Heart right ventricle (tissue), 16 donors: Measurements from ENCODE around the gene DSCAM. TPM values are rescaled to one million over a fixed set of nuclear protein-coding genes. Genes with fewer than 3 reads are reported as not detected.

Source experiments
- ATAC-seq, 8 donors: fragments of 200-7000 bp; cut with Tn5 transposase; one replicate each; pipeline ENCODE4 v1.9.1; 2020; ENCODE audit warnings: mild to moderate bottlenecking in 8 of 8, moderate library complexity in 8 of 8, moderate number of reproducible peaks in 1 of 8
- DNase-seq, 2 donors: peaks; one replicate each; pipeline ENCODE4 v3.0.0-alpha.2; 2020
- H3K27ac ChIP-seq, 10 donors: fragments of 200-600 bp; sonication (generic) in 2 of 10; one replicate each; pipeline versions ENCODE4 v1.5.0 to v1.8.0; 2020 to 2022; ENCODE audit warnings: mild to moderate bottlenecking in 3 of 10
- H3K27me3 ChIP-seq, 7 donors: fragments of 200-600 bp; one replicate each; pipeline ENCODE4 v1.8.0; 2021 to 2022; ENCODE audit warnings: mild to moderate bottlenecking in 2 of 7
- H3K36me3 ChIP-seq, 9 donors: fragments of 200-600 bp; sonication (generic) in 1 of 9; one replicate each; pipeline versions ENCODE4 v1.5.0 to v1.8.0; 2020 to 2022; ENCODE audit warnings: mild to moderate bottlenecking in 2 of 9
- H3K4me1 ChIP-seq, 9 donors: fragments of 200-600 bp; sonication (generic) in 1 of 9; one replicate each; pipeline versions ENCODE4 v1.5.0 to v1.8.0; 2020 to 2022; ENCODE audit warnings: mild to moderate bottlenecking in 4 of 9
- H3K4me3 ChIP-seq, 10 donors: fragments of 200-600 bp; sonication (generic) in 2 of 10; one replicate each; pipeline versions ENCODE4 v1.5.0 to v1.8.0; 2020 to 2022; ENCODE audit warnings: mild to moderate bottlenecking in 7 of 10, moderate library complexity in 2 of 10
- H3K9me3 ChIP-seq, 11 donors: fragments of 200-600 bp in 10 of 11; sonication (generic) in 2 of 11; one replicate each; pipeline versions ENCODE4 v1.5.0 to v1.8.0; 2013 to 2022; ENCODE audit warnings: mild to moderate bottlenecking in 2 of 11, control low read depth in 1 of 11, moderate library complexity in 1 of 11
- CTCF ChIP-seq, 9 donors: fragments of 200-600 bp; sonication (generic) in 2 of 9; IDR thresholded peaks; one replicate each; pipeline versions ENCODE4 v1.5.0 to v1.8.0; 2021 to 2022; ENCODE audit warnings: antibody characterized with exemption in 9 of 9, mild to moderate bottlenecking in 5 of 9, moderate library complexity in 1 of 9
- WGBS, 2 donors: extraction: QIAGEN DNeasy Blood & Tissue Kit; methylation state at CpG; one replicate each; pipeline ENCODE4 v1.1.7; 2013; ENCODE audit warnings: inconsistent platforms in 1 of 2; 5-methylcytosine and 5-hydroxymethylcytosine counted together
- intact Hi-C, 10 donors: fragments of 100-400 bp; cut with DNase I; formaldehyde crosslinking; loops; one replicate each; pipeline versions ENCODE4 v1.11.1 to v1.14.2; 2022
- polyA plus RNA-seq, 2 donors: library from polyadenylated mRNA; stranded (reverse); fragments of 200-250 nt; gene quantifications; one replicate each; pipeline ENCODE4 v1.2.3, GENCODE V29; 2013
- total RNA-seq, 10 donors: library from RNA; stranded (reverse); fragmentation: NEBNext Ultra II Directional in 3 of 10; extraction: Animal tissue kit (Norgen Biotek cat#: 25700) in 3 of 10; gene quantifications; one replicate each; pipeline versions ENCODE4 v1.2.1 to v1.2.4, GENCODE V29; 2021 to 2023
- donor health status: Arrhythmogenic right ventricular cardiomyopathy.
- donor health status: ischemic (EF 13 %, LVEDD 7.1; RV severe dilation, severe dysfunction).
- donor health status: healthy with polysubstance abuse.
- donor health status: DM: no; HTN: yes; CAD: no.
- donor health status: DM: no; HTN: no; CAD: no.
- donor health status: ischemic (EF 25% LVEDD 6.9; RV normal size, moderate dysfunction).
- donor health status: ischemic (EF 25% LVEDD 5.7; RV mildly dilated, moderate dysfunction).
- donor health status: healthy.
- donor health status: DM: yes; HTN: yes; CAD: no.
- donor health status: Ischemic cardiomyopathy.
- donor health status: ischemic (EF 35%, LVEDD 5.7; RV mildly dilated, moderate dysfunction).
- donor health status: nonischemic (EF 11% LVEDD 7.7; RV severe dilation, severe dysfunction).
- donor health status: DM: yes; HTN: yes; CAD: no.
- donor health status: PGD.
- donor health status: ischemic (EF 29% LVEDD 5.4; RV normal size, mild dysfunction).
- donor health status: nonischemic (EF 23%, LVEDD 6.1; RV moderate dilation, normal function).

The DSCAM gene
- total and polyA plus RNA-seq, 12 donors, result 0.03 to 0.04 TPM; not detected in 10

- Histone ChIP-seq H3K4me3 (no peak overlapping the region), H3K4me1 (no peaks in the 10 kb centered on the region), H3K9me3 (no peaks in the 10 kb centered on the region), H3K27me3 (peaks cover 0 to 19% (median 8%) of the 10 kb centered on the region in 7 donors), H3K27ac (no peak overlapping the region), H3K36me3 (no peaks in the 10 kb centered on the region)
- intact Hi-C loops, result no loop called here
- WGBS, 2 donors, result 78 to 86% methylated on average over 8 of the region's 8 CpGs
- DNase-seq (no peak), ATAC-seq (no peak)
- TF ChIP-seq CTCF (IDR thresholded peaks at IDR 0.05), result no peak
Observed at GRCh38 chr21:39979321-39979720, 867.6 kb downstream of the DSCAM start.

- DNase-seq (no peak), ATAC-seq (no peak)
- Histone ChIP-seq H3K27ac (no peak overlapping the region), H3K4me1 (no peaks in the 10 kb centered on the region), H3K4me3 (no peak overlapping the region), H3K9me3 (no peaks in the 10 kb centered on the region), H3K36me3 (no peaks in the 10 kb centered on the region), H3K27me3 (peaks cover 0 to 19% (median 8%) of the 10 kb centered on the region in 7 donors)
- 58 to 62% methylated on average over 5 of the region's 5 CpGs for WGBS, 2 donors
- intact Hi-C loops, result no loop called here
- no peak for TF ChIP-seq CTCF (IDR thresholded peaks at IDR 0.05)
Observed at GRCh38 chr21:39976800-39977199, 870.2 kb downstream of the DSCAM start.

GRCh38 chr21:39972976-39973770 lies 873.8 kb downstream of the DSCAM start:
- Histone ChIP-seq H3K27me3 (peaks cover 0 to 19% (median 8%) of the 10 kb centered on the region in 7 donors), H3K27ac (no peak overlapping the region), H3K4me1 (no peaks in the 10 kb centered on the region), H3K4me3 (no peak overlapping the region), H3K9me3 (peaks cover 0 to 5% (median 0%) of the 10 kb centered on the region in 11 donors), H3K36me3 (no peaks in the 10 kb centered on the region)
- WGBS, 2 donors, result 87 to 91% methylated on average over 14 of the region's 14 CpGs
- no peak for TF ChIP-seq CTCF (IDR thresholded peaks at IDR 0.05)
- DNase-seq (no peak), ATAC-seq (no peak)
- intact Hi-C loops, result no loop called here

- intact Hi-C loops, result no loop called here
- Histone ChIP-seq H3K36me3 (no peaks in the 10 kb centered on the region), H3K27me3 (peaks cover 0 to 19% (median 8%) of the 10 kb centered on the region in 7 donors), H3K4me1 (no peaks in the 10 kb centered on the region), H3K4me3 (no peak overlapping the region), H3K9me3 (peaks cover 0 to 9% (median 0%) of the 10 kb centered on the region in 11 donors), H3K27ac (no peak overlapping the region)
- 55 to 66% methylated on average over 4 of the region's 4 CpGs for WGBS, 2 donors
- TF ChIP-seq CTCF (IDR thresholded peaks at IDR 0.05), result no peak
- DNase-seq (no peak), ATAC-seq (no peak)
Observed at GRCh38 chr21:39972471-39972870, 874.5 kb downstream of the DSCAM start.
